Measurements from ENCODE around the gene DDX24.

- TF ChIP-seq CTCF (conservative IDR thresholded peaks at IDR 0.05; ENCODE audit: low read depth, low read length) (no peak), EZH2 (IDR thresholded peaks at IDR 0.05; ENCODE audit: borderline replicate concordance, low read depth, low read length, poor library complexity, severe bottlenecking) (no peak)
These were observed 22.8 kb downstream of the DDX24 start for GRCh38 chr14:94058128-94058673.

Measured in A673 (cell line).